ENCODE results near the gene SLC25A33.

GRCh38 chr1:9621032-9621431 lies 81.8 kb downstream of the SLC25A33 start:
- TF ChIP-seq, protein P1, sequence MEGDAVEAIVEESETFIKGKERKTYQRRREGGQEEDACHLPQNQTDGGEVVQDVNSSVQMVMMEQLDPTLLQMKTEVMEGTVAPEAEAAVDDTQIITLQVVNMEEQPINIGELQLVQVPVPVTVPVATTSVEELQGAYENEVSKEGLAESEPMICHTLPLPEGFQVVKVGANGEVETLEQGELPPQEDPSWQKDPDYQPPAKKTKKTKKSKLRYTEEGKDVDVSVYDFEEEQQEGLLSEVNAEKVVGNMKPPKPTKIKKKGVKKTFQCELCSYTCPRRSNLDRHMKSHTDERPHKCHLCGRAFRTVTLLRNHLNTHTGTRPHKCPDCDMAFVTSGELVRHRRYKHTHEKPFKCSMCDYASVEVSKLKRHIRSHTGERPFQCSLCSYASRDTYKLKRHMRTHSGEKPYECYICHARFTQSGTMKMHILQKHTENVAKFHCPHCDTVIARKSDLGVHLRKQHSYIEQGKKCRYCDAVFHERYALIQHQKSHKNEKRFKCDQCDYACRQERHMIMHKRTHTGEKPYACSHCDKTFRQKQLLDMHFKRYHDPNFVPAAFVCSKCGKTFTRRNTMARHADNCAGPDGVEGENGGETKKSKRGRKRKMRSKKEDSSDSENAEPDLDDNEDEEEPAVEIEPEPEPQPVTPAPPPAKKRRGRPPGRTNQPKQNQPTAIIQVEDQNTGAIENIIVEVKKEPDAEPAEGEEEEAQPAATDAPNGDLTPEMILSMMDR (conservative IDR thresholded peaks at IDR 0.05; ENCODE audit: low read depth, low read length) = no peak
- no peak for TF ChIP-seq EZH2 (IDR thresholded peaks at IDR 0.05; ENCODE audit: low read length, unreplicated experiment)
- no peak for TF ChIP-seq EZH2phosphoT487 (IDR thresholded peaks at IDR 0.05; ENCODE audit: borderline replicate concordance, low read length)

All from PC-3 (cell line).